ENCODE results near the gene MAP2K5.

GRCh38 chr15:67818464-67818863 lies 276.0 kb downstream of the MAP2K5 start:
- TF ChIP-seq CTCF (IDR thresholded peaks at IDR 0.05; ENCODE audit: low read length): no peak
- no peak for TF ChIP-seq EZH2 (optimal IDR thresholded peaks at IDR 0.05; ENCODE audit: low read depth, low read length)
- TF ChIP-seq EZH2phosphoT487 (IDR thresholded peaks at IDR 0.05; ENCODE audit: low read length): no peak

All from MM.1S (cell line).